Stimulated activated memory B cell treated with anti-CD40 and anti-IgM and Interleukin-4, amounts not matched to agents 10 μg/mL and 1 μg/mL and 100 μg/mL, for 72 hours (primary cell): ENCODE results near the gene LDLRAD4.

ENCODE experiments used
- ATAC-seq: fragments of 150-1000 bp; cut with Tn5 transposase; 2 replicates; pipeline ENCODE4 v1.10.0; 2021
- H3K27ac Mint-ChIP-seq: one replicate; pipeline ENCODE4 v1.8.0; 2022; ENCODE audit warnings: mild to moderate bottlenecking, mixed read lengths
- H3K27me3 Mint-ChIP-seq: one replicate; pipeline ENCODE4 v1.8.0; 2022; ENCODE audit warnings: mixed read lengths
- H3K36me3 Mint-ChIP-seq: one replicate; pipeline ENCODE4 v1.8.0; 2022; ENCODE audit warnings: mixed read lengths
- H3K4me1 Mint-ChIP-seq: one replicate; pipeline ENCODE4 v1.8.0; 2022; ENCODE audit warnings: mixed read lengths
- H3K4me3 Mint-ChIP-seq: one replicate; pipeline ENCODE4 v1.8.0; 2022; ENCODE audit warnings: mild to moderate bottlenecking, moderate library complexity, mixed read lengths
- H3K9me3 Mint-ChIP-seq: one replicate; pipeline ENCODE4 v1.8.0; 2022; ENCODE audit warnings: mixed read lengths

LDLRAD4 gene

GRCh38 chr18:13407484-13407883, 188.9 kb downstream of the LDLRAD4 start:
- H3K27ac Mint-ChIP-seq, result no peak overlapping the region
- H3K4me1 Mint-ChIP-seq, result no peaks in the 10 kb centered on the region
- no peaks in the 10 kb centered on the region for H3K27me3 Mint-ChIP-seq
- peaks cover 7% of the 10 kb centered on the region for H3K9me3 Mint-ChIP-seq
- ATAC-seq, result no peak
- H3K4me3 Mint-ChIP-seq, result no peak overlapping the region
- H3K36me3 Mint-ChIP-seq, result peaks cover 6% of the 10 kb centered on the region

GRCh38 chr18:13409026-13409425, 190.5 kb downstream of the LDLRAD4 start:
- peaks cover 7% of the 10 kb centered on the region for H3K36me3 Mint-ChIP-seq
- H3K9me3 Mint-ChIP-seq, result peaks cover 8% of the 10 kb centered on the region
- H3K4me3 Mint-ChIP-seq, result no peak overlapping the region
- no peak overlapping the region for H3K27ac Mint-ChIP-seq
- no peaks in the 10 kb centered on the region for H3K4me1 Mint-ChIP-seq
- ATAC-seq, result no peak
- no peaks in the 10 kb centered on the region for H3K27me3 Mint-ChIP-seq

- Mint-ChIP-seq H3K27me3 (no peaks in the 10 kb centered on the region), H3K9me3 (peaks cover 8% of the 10 kb centered on the region), H3K27ac (no peak overlapping the region), H3K4me3 (no peak overlapping the region), H3K4me1 (no peaks in the 10 kb centered on the region), H3K36me3 (peaks cover 7% of the 10 kb centered on the region)
- no peak for ATAC-seq
Observed at GRCh38 chr18:13409997-13410396, 191.4 kb downstream of the LDLRAD4 start.

GRCh38 chr18:13410471-13410870, 191.9 kb downstream of the LDLRAD4 start:
- H3K36me3 Mint-ChIP-seq, result peaks cover 7% of the 10 kb centered on the region

GRCh38 chr18:13412017-13412416, 193.5 kb downstream of the LDLRAD4 start:
- Mint-ChIP-seq H3K27me3 (peaks cover 11% of the 10 kb centered on the region), H3K4me1 (no peaks in the 10 kb centered on the region), H3K4me3 (no peak overlapping the region), H3K36me3 (peaks cover 7% of the 10 kb centered on the region), H3K27ac (no peak overlapping the region), H3K9me3 (peaks cover 8% of the 10 kb centered on the region)
- no peak for ATAC-seq

More at GRCh38 chr18:13410471-13410870, 191.9 kb downstream of the LDLRAD4 start:
- Mint-ChIP-seq H3K9me3 (peaks cover 8% of the 10 kb centered on the region), H3K4me1 (no peaks in the 10 kb centered on the region), H3K27ac (no peak overlapping the region), H3K4me3 (no peak overlapping the region), H3K27me3 (no peaks in the 10 kb centered on the region)
- ATAC-seq, result no peak

GRCh38 chr18:13412901-13413300, 194.3 kb downstream of the LDLRAD4 start:
- H3K4me3 Mint-ChIP-seq, result no peak overlapping the region
- no peak for ATAC-seq
- H3K27me3 Mint-ChIP-seq, result peaks cover 11% of the 10 kb centered on the region
- no peak overlapping the region for H3K27ac Mint-ChIP-seq
- H3K36me3 Mint-ChIP-seq, result peaks cover 7% of the 10 kb centered on the region
- no peaks in the 10 kb centered on the region for H3K4me1 Mint-ChIP-seq
- H3K9me3 Mint-ChIP-seq, result peaks cover 8% of the 10 kb centered on the region

- no peak for ATAC-seq
- Mint-ChIP-seq H3K27ac (no peak overlapping the region), H3K4me3 (no peak overlapping the region), H3K27me3 (peaks cover 11% of the 10 kb centered on the region), H3K36me3 (peaks cover 7% of the 10 kb centered on the region), H3K4me1 (no peaks in the 10 kb centered on the region), H3K9me3 (peaks cover 8% of the 10 kb centered on the region)
Observed at GRCh38 chr18:13414102-13414501, 195.5 kb downstream of the LDLRAD4 start.

GRCh38 chr18:13414521-13414920, 196.0 kb downstream of the LDLRAD4 start:
- ATAC-seq, result no peak
- H3K36me3 Mint-ChIP-seq, result peaks cover 7% of the 10 kb centered on the region
- peaks cover 11% of the 10 kb centered on the region for H3K27me3 Mint-ChIP-seq
- peaks cover 8% of the 10 kb centered on the region for H3K9me3 Mint-ChIP-seq
- no peak overlapping the region for H3K27ac Mint-ChIP-seq
- H3K4me1 Mint-ChIP-seq, result no peaks in the 10 kb centered on the region
- no peak overlapping the region for H3K4me3 Mint-ChIP-seq

DNA sequence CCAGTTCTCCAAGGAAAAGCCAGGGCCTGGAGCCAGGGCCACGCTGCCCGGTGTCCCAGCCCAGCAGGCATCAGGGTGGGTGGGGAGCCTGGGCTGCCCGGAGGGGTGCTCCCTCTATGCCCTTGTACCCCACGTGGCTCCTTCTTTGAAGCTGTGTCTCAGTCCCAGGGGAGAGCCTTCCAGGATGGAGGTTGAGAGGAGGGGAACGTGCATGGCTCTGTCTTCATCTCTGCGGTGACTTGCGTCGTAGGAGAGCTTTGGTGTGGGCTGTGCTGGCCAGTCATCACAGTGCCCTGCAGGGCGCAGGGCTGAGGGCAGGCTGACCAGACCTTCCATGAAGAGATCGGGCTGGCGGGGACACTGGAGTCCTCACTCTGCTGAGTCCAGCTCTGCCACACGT, 197.2 kb downstream of the LDLRAD4 start:
- H3K27me3 Mint-ChIP-seq, result peaks cover 11% of the 10 kb centered on the region
- no peak overlapping the region for H3K27ac Mint-ChIP-seq
- peak; percentile 32 for ATAC-seq
- peaks cover 8% of the 10 kb centered on the region for H3K9me3 Mint-ChIP-seq
- no peak overlapping the region for H3K4me3 Mint-ChIP-seq
- no peaks in the 10 kb centered on the region for H3K4me1 Mint-ChIP-seq
- H3K36me3 Mint-ChIP-seq, result peaks cover 7% of the 10 kb centered on the region

GRCh38 chr18:13416208-13416607, 197.6 kb downstream of the LDLRAD4 start:
- no peak overlapping the region for H3K4me3 Mint-ChIP-seq
- no peak for ATAC-seq
- H3K9me3 Mint-ChIP-seq, result peaks cover 8% of the 10 kb centered on the region
- H3K36me3 Mint-ChIP-seq, result peaks cover 7% of the 10 kb centered on the region
- H3K27me3 Mint-ChIP-seq, result peaks cover 11% of the 10 kb centered on the region
- H3K4me1 Mint-ChIP-seq, result peaks cover 3% of the 10 kb centered on the region
- H3K27ac Mint-ChIP-seq, result no peak overlapping the region

DNA sequence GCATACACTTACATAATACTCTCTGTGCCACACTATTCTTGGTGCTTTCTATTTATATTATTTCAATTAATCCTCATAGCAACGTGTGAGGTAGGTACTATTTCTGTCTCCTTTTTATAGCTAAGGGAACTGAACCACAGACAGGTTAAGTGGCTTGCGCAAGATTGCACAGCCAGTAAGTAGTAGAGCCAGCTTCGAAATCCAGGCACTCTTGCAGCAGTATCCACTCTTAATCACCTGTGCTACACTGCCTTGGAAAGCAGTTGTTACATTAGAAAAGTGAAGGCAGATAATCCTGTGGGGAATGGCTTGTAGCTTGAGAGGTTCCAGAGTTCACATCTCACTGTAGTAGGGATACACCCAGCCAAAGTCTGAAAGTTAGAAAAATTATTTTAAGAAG, 198.3 kb downstream of the LDLRAD4 start:
- peaks cover 5% of the 10 kb centered on the region for H3K4me1 Mint-ChIP-seq
- peaks cover 5% of the 10 kb centered on the region for H3K9me3 Mint-ChIP-seq
- peaks cover 11% of the 10 kb centered on the region for H3K27me3 Mint-ChIP-seq
- no peak for ATAC-seq
- peaks cover 7% of the 10 kb centered on the region for H3K36me3 Mint-ChIP-seq
- no peak overlapping the region for H3K27ac Mint-ChIP-seq
- H3K4me3 Mint-ChIP-seq, result no peak overlapping the region

GRCh38 chr18:13418013-13418710, 199.6 kb downstream of the LDLRAD4 start:
- no peaks in the 10 kb centered on the region for H3K9me3 Mint-ChIP-seq
- no peaks in the 10 kb centered on the region for H3K36me3 Mint-ChIP-seq
- no peak overlapping the region for H3K4me3 Mint-ChIP-seq
- H3K4me1 Mint-ChIP-seq, result peaks cover 5% of the 10 kb centered on the region
- peaks cover 11% of the 10 kb centered on the region for H3K27me3 Mint-ChIP-seq
- no peak overlapping the region for H3K27ac Mint-ChIP-seq
- no peak for ATAC-seq

GRCh38 chr18:13420969-13421686, 202.6 kb downstream of the LDLRAD4 start:
- H3K4me3 Mint-ChIP-seq, result no peak overlapping the region
- ATAC-seq, result peak; percentile 27
- H3K9me3 Mint-ChIP-seq, result no peaks in the 10 kb centered on the region
- H3K27me3 Mint-ChIP-seq, result peaks cover 14% of the 10 kb centered on the region
- H3K4me1 Mint-ChIP-seq, result peaks cover 5% of the 10 kb centered on the region
- no peak overlapping the region for H3K27ac Mint-ChIP-seq
- no peaks in the 10 kb centered on the region for H3K36me3 Mint-ChIP-seq

DNA sequence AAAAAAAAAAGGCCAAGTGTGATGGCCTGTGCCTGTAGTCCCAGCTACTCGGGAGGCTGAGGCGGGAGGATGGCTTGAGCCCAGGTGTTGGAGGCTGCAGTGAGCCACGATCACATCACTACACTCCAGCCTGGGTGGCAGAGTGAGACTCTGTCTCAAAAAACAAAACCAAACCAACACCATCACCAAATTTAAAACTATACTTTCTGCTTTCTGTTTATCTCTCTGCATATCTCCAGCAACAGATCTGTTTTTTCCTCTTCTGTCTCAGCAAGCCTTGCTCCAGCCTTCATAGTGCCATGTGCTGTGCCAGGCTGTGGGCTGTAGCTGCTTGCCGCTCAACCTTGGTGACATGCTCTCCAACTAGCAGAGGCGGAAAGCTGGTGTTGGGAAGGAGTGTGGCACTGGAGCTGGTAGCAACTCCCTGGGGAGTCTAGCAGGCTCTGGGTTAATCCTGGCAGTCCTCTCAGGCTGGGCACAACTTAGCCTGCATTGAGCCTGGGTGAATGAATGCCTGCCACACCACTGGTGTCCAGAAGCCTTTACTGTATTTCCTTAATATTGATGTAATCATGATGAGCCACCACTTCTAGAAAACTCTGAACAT, 204.1 kb downstream of the LDLRAD4 start:
- peaks cover 12% of the 10 kb centered on the region for H3K27me3 Mint-ChIP-seq
- no peak for ATAC-seq
- no peaks in the 10 kb centered on the region for H3K36me3 Mint-ChIP-seq
- H3K9me3 Mint-ChIP-seq, result no peaks in the 10 kb centered on the region
- H3K4me3 Mint-ChIP-seq, result no peak overlapping the region
- peaks cover 5% of the 10 kb centered on the region for H3K4me1 Mint-ChIP-seq
- no peak overlapping the region for H3K27ac Mint-ChIP-seq

- peaks cover 19% of the 10 kb centered on the region for H3K27me3 Mint-ChIP-seq
- no peaks in the 10 kb centered on the region for H3K9me3 Mint-ChIP-seq
- no peak overlapping the region for H3K4me3 Mint-ChIP-seq
- H3K27ac Mint-ChIP-seq, result no peak overlapping the region
- H3K36me3 Mint-ChIP-seq, result no peaks in the 10 kb centered on the region
- ATAC-seq, result no peak
- H3K4me1 Mint-ChIP-seq, result peaks cover 5% of the 10 kb centered on the region
Observed at GRCh38 chr18:13423352-13423751, 204.8 kb downstream of the LDLRAD4 start.

DNA sequence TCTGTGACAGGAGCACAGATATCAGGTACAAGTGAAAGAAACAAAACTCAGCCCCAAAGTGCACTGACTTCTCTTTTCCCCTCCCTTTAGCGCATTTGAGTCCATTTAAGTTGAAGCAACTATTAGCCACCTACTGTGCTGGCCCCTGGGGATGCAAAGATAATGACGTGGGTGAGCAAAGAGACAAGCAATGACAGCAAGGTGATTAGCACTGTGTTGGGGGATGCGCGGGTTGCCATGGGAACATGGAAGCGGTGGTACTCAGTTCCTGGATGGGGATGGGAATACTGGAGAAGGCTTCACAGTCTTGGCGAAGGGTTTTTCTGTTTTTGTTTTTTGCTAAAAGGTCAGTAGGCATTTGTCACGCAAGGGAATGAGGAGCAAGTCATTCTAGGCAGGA, 205.8 kb downstream of the LDLRAD4 start:
- H3K27ac Mint-ChIP-seq, result no peak overlapping the region
- H3K27me3 Mint-ChIP-seq, result peaks cover 27% of the 10 kb centered on the region
- ATAC-seq, result no peak
- no peaks in the 10 kb centered on the region for H3K9me3 Mint-ChIP-seq
- no peaks in the 10 kb centered on the region for H3K36me3 Mint-ChIP-seq
- peaks cover 5% of the 10 kb centered on the region for H3K4me1 Mint-ChIP-seq
- no peak overlapping the region for H3K4me3 Mint-ChIP-seq
